NT2/D1 (cell line): ENCODE results near the gene EXOSC6.

Experiments used
- YY1 ChIP-seq: IDR thresholded peaks from 2 replicates; pipeline ENCODE4 v1.6.1; 2011; ENCODE audit not compliant: insufficient read length, insufficient read depth
- ZNF274 ChIP-seq: IDR thresholded peaks from 2 replicates; pipeline ENCODE4 v1.6.1; 2011; ENCODE audit warnings: mild to moderate bottlenecking, low read depth, low read length

DNA sequence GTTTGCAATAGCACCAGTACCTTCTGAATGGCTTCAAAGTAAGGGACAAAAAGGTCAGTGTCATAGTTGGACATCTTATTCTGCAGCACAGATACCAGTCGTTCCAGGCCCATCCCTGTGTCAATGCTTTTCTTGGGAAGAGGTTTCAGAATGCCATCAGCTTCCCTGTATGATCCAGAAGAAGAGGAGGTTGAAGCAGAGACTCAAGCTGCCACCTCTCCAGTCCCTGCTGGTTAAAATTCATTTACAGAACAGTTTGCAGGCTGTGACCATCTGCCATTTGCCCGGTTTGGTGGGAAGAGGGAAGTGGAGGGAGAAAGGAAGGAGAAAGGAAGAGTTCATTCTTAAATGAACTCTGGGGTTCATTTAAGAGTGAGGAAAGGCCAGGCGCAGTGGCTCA lies 18.4 kb upstream of the EXOSC6 start:
- TF ChIP-seq ZNF274 (no peak), YY1 (no peak)
